HEK293 (cell line): ENCODE measurements around the gene DPEP1.

Experiments
- CTCF ChIA-PET: fragments of 350-600 bp; formaldehyde crosslinking; extraction: SDS; loops from one replicate; lab custom pipeline; 2021; ENCODE audit warnings: antibody characterized with exemption; lab: Yijun Ruan, JAX
- POLR2A ChIA-PET: fragments of 300-600 bp; formaldehyde crosslinking; extraction: SDS; loops from one replicate; lab custom pipeline; 2020; ENCODE audit warnings: antibody characterized with exemption, inconsistent platforms; lab: Yijun Ruan, JAX
- H3K27ac ChIP-seq: fragments of 200-500 bp; sonication (Bioruptor generic); 2 replicates; pipeline ENCODE4 v1.5.1; 2014; ENCODE audit warnings: low read depth, low read length, control low read depth, inconsistent platforms; ENCODE audit errors: extremely low read depth
- H3K36me3 ChIP-seq, 2 experiments: fragments of 200-500 bp in 1 of 2; sonication (Bioruptor generic) in 1 of 2; 1 replicate in 1 of 2; 2 replicates in 1 of 2; pipeline ENCODE4 v1.5.1; 2014 to 2017; ENCODE audit warnings: inconsistent platforms in 2 of 2, low read length in 2 of 2; ENCODE audit not compliant: control insufficient read depth in 2 of 2, insufficient read depth in 1 of 2
- H3K4me1 ChIP-seq: fragments of 200-500 bp; sonication (Bioruptor generic); 2 replicates; pipeline ENCODE4 v1.5.1; 2014; ENCODE audit warnings: mild to moderate bottlenecking, low read length, inconsistent platforms; ENCODE audit not compliant: control insufficient read depth, insufficient read depth
- H3K4me3 ChIP-seq: 2 replicates; pipeline ENCODE4 v1.5.1; 2011; ENCODE audit warnings: low read depth, mild to moderate bottlenecking, control low read depth, low read length, moderate library complexity
- H3K9me3 ChIP-seq: fragments of 200-500 bp; sonication (Bioruptor generic); 2 replicates; pipeline ENCODE4 v1.5.1; 2014; ENCODE audit warnings: low read depth, low read length, inconsistent platforms; ENCODE audit not compliant: control insufficient read depth, insufficient read depth
- AEBP2 ChIP-seq: fragments of 450-650 bp; formaldehyde crosslinking; IDR thresholded peaks from 2 replicates; pipeline ENCODE4 v1.5.1; 2016; ENCODE audit warnings: missing biosample characterization, missing genetic modification characterization, borderline replicate concordance
- BCL11B ChIP-seq: fragments of 450-650 bp; formaldehyde crosslinking; IDR thresholded peaks from 2 replicates; pipeline ENCODE4 v1.5.1; 2016; ENCODE audit warnings: low read depth, missing biosample characterization, missing genetic modification characterization
- HOXC10 ChIP-seq: sonication (generic); formaldehyde crosslinking; IDR thresholded peaks from 2 replicates; pipeline ENCODE4 v1.8.1; 2023; ENCODE audit warnings: mild to moderate bottlenecking, missing genetic modification reagents
- KLF8 ChIP-seq: fragments of 450-650 bp; formaldehyde crosslinking; IDR thresholded peaks from 2 replicates; pipeline ENCODE4 v1.5.1; 2016; ENCODE audit warnings: missing biosample characterization, missing genetic modification characterization
- PRDM10 ChIP-seq: fragments of 450-650 bp; formaldehyde crosslinking; IDR thresholded peaks from 2 replicates; pipeline ENCODE4 v1.5.1; 2016; ENCODE audit warnings: missing biosample characterization, missing genetic modification characterization
- RBAK ChIP-seq: fragments of 450-650 bp; formaldehyde crosslinking; IDR thresholded peaks from 2 replicates; pipeline ENCODE4 v1.5.1; 2016; ENCODE audit warnings: missing biosample characterization, missing genetic modification characterization
- YY1 ChIP-seq: fragments of 450-650 bp; formaldehyde crosslinking; IDR thresholded peaks from 2 replicates; pipeline ENCODE4 v1.5.1; 2018; ENCODE audit warnings: missing biosample characterization, missing genetic modification characterization
- ZFP69B ChIP-seq: fragments of 450-650 bp; formaldehyde crosslinking; IDR thresholded peaks from 2 replicates; pipeline ENCODE4 v1.5.1; 2016; ENCODE audit warnings: missing biosample characterization, missing genetic modification characterization
- ZIC2 ChIP-seq: fragments of 450-650 bp; formaldehyde crosslinking; IDR thresholded peaks from 2 replicates; pipeline ENCODE4 v1.5.1; 2016; ENCODE audit warnings: missing biosample characterization, missing genetic modification characterization
- ZNF10 ChIP-seq: fragments of 450-650 bp; formaldehyde crosslinking; IDR thresholded peaks from 2 replicates; pipeline ENCODE4 v1.5.1; 2017; ENCODE audit warnings: missing biosample characterization, missing genetic modification characterization
- ZNF146 ChIP-seq: fragments of 450-650 bp; formaldehyde crosslinking; IDR thresholded peaks from 2 replicates; pipeline ENCODE4 v1.5.1; 2016; ENCODE audit warnings: missing biosample characterization, missing genetic modification characterization
- ZNF214 ChIP-seq: fragments of 450-650 bp; formaldehyde crosslinking; IDR thresholded peaks from 2 replicates; pipeline ENCODE4 v1.5.1; 2017; ENCODE audit warnings: missing biosample characterization, mild to moderate bottlenecking, missing genetic modification characterization, borderline replicate concordance
- ZNF24 ChIP-seq: fragments of 450-650 bp; formaldehyde crosslinking; IDR thresholded peaks from 2 replicates; pipeline ENCODE4 v1.5.1; 2016; ENCODE audit warnings: missing biosample characterization, missing genetic modification characterization
- ZNF324 ChIP-seq: fragments of 450-650 bp; formaldehyde crosslinking; IDR thresholded peaks from 2 replicates; pipeline ENCODE4 v1.5.1; 2016; ENCODE audit warnings: missing biosample characterization, missing genetic modification characterization
- ZNF391 ChIP-seq: fragments of 450-650 bp; formaldehyde crosslinking; IDR thresholded peaks from 2 replicates; pipeline ENCODE4 v1.5.1; 2016; ENCODE audit warnings: low read depth, missing biosample characterization, missing genetic modification characterization, borderline replicate concordance
- ZNF426 ChIP-seq: fragments of 450-650 bp; formaldehyde crosslinking; IDR thresholded peaks from 2 replicates; pipeline ENCODE4 v1.5.1; 2017; ENCODE audit warnings: missing biosample characterization, missing genetic modification characterization, mild to moderate bottlenecking, inconsistent platforms, moderate library complexity
- ZNF585B ChIP-seq: fragments of 450-650 bp; formaldehyde crosslinking; IDR thresholded peaks from 2 replicates; pipeline ENCODE4 v1.5.1; 2016; ENCODE audit warnings: missing biosample characterization, missing genetic modification characterization
- ZNF610 ChIP-seq: fragments of 450-650 bp; formaldehyde crosslinking; IDR thresholded peaks from 2 replicates; pipeline ENCODE4 v1.5.1; 2016; ENCODE audit warnings: missing biosample characterization, missing genetic modification characterization, borderline replicate concordance
- ZNF629 ChIP-seq: fragments of 450-650 bp; formaldehyde crosslinking; IDR thresholded peaks from 2 replicates; pipeline ENCODE4 v1.5.1; 2017; ENCODE audit warnings: missing biosample characterization, missing genetic modification characterization
- ZNF76 ChIP-seq: fragments of 450-650 bp; formaldehyde crosslinking; IDR thresholded peaks from 2 replicates; pipeline ENCODE4; 2016; ENCODE audit warnings: low read depth, missing biosample characterization, missing genetic modification characterization, borderline replicate concordance
- ZNF785 ChIP-seq: fragments of 450-650 bp; formaldehyde crosslinking; IDR thresholded peaks from 2 replicates; pipeline ENCODE4 v1.5.1; 2016; ENCODE audit warnings: missing biosample characterization, missing genetic modification characterization

DPEP1 gene

GRCh38 chr16:89581045-89581695 lies 32.3 kb upstream of the DPEP1 start:
- H3K4me3 ChIP-seq, result no peak overlapping the region
- POLR2A ChIA-PET, result interaction anchor here (0.7 kb wide), 1 partner anchor 285 kb away, joined by 3 read pairs; no protein-coding TSS in a partner anchor
- H3K4me1 ChIP-seq, result no peaks in the 10 kb centered on the region
- TF ChIP-seq PRDM10 (tag by site-specific recombination) (peak; percentile 44), BCL11B (tag by site-specific recombination) (no peak), KLF8 (tag by site-specific recombination) (no peak)
- TF ChIP-seq, all 188 proteins: peak for 1
- Histone ChIP-seq H3K9me3 (no peaks in the 10 kb centered on the region), H3K27ac (no peak overlapping the region), H3K36me3 (no peaks in the 10 kb centered on the region)
- CTCF ChIA-PET, result no interaction called here

- H3K36me3 ChIP-seq, result no peaks in the 10 kb centered on the region
- POLR2A ChIA-PET, result interaction anchor here (0.7 kb wide), 1 partner anchor 285 kb away, joined by 3 read pairs; no protein-coding TSS in a partner anchor
- no peak overlapping the region for H3K27ac ChIP-seq
Observed at GRCh38 chr16:89581861-89582563, 31.4 kb upstream of the DPEP1 start.

GRCh38 chr16:89582614-89583196 lies 30.7 kb upstream of the DPEP1 start:
- CTCF ChIA-PET, result interaction anchor here (0.6 kb wide), 1 partner anchor 32 kb away, joined by 3 read pairs; no protein-coding TSS in a partner anchor
- H3K27ac ChIP-seq, result no peak overlapping the region
- no peak for TF ChIP-seq ZNF391 (tag by site-specific recombination)
- no peak for TF ChIP-seq ZIC2
- no peak for TF ChIP-seq HOXC10 (CRISPR knock-in tag)
- TF ChIP-seq ZNF24 (tag by site-specific recombination), result no peak
- no peak for TF ChIP-seq PRDM10 (tag by site-specific recombination)
- no peak for TF ChIP-seq ZNF76 (tag by site-specific recombination)
- TF ChIP-seq ZNF426 (tag by site-specific recombination), result no peak
- TF ChIP-seq ZNF146 (tag by site-specific recombination), result no peak
- TF ChIP-seq AEBP2 (tag by site-specific recombination), result no peak
- TF ChIP-seq ZFP69B (tag by site-specific recombination), result no peak
- TF ChIP-seq ZNF610 (tag by site-specific recombination), result no peak
- TF ChIP-seq ZNF785, result no peak
- TF ChIP-seq ZNF585B (tag by site-specific recombination), result no peak
- no peak for TF ChIP-seq ZNF629 (tag by site-specific recombination)
- TF ChIP-seq ZNF214 (tag by site-specific recombination), result no peak

More at GRCh38 chr16:89581861-89582563, 31.4 kb upstream of the DPEP1 start:
- H3K4me1 ChIP-seq, result no peaks in the 10 kb centered on the region
- CTCF ChIA-PET, result no interaction called here
- TF ChIP-seq YY1 (tag by site-specific recombination) (no peak), ZNF391 (tag by site-specific recombination) (no peak), RBAK (tag by site-specific recombination) (no peak), ZNF10 (tag by site-specific recombination) (no peak), ZNF324 (no peak), KLF8 (tag by site-specific recombination) (no peak)
- H3K9me3 ChIP-seq, result no peaks in the 10 kb centered on the region
- H3K4me3 ChIP-seq, result no peak overlapping the region

More at GRCh38 chr16:89582614-89583196, 30.7 kb upstream of the DPEP1 start:
- Histone ChIP-seq H3K9me3 (no peaks in the 10 kb centered on the region), H3K4me3 (no peak overlapping the region), H3K36me3 (no peaks in the 10 kb centered on the region), H3K4me1 (no peaks in the 10 kb centered on the region)
- POLR2A ChIA-PET, result no interaction called here
